Stimulated activated CD4-positive, alpha-beta T cell treated with anti-CD3 and anti-CD28 coated beads, Interleukin-12 subunit alpha, Interleukin-12 subunit beta, amount 100 ng/mL, for 4 hours (primary cell): ENCODE data around the gene CCDC160.
"Not testable (repeated sequence)": the region's sequence is repeated elsewhere in the genome, so short reads cannot be mapped to it uniquely, and the experiment has no call there.

Experiments used
- DNase-seq: peaks from one replicate; pipeline ENCODE4 v3.0.0-alpha.2; 2020

Gene CCDC160

DNA sequence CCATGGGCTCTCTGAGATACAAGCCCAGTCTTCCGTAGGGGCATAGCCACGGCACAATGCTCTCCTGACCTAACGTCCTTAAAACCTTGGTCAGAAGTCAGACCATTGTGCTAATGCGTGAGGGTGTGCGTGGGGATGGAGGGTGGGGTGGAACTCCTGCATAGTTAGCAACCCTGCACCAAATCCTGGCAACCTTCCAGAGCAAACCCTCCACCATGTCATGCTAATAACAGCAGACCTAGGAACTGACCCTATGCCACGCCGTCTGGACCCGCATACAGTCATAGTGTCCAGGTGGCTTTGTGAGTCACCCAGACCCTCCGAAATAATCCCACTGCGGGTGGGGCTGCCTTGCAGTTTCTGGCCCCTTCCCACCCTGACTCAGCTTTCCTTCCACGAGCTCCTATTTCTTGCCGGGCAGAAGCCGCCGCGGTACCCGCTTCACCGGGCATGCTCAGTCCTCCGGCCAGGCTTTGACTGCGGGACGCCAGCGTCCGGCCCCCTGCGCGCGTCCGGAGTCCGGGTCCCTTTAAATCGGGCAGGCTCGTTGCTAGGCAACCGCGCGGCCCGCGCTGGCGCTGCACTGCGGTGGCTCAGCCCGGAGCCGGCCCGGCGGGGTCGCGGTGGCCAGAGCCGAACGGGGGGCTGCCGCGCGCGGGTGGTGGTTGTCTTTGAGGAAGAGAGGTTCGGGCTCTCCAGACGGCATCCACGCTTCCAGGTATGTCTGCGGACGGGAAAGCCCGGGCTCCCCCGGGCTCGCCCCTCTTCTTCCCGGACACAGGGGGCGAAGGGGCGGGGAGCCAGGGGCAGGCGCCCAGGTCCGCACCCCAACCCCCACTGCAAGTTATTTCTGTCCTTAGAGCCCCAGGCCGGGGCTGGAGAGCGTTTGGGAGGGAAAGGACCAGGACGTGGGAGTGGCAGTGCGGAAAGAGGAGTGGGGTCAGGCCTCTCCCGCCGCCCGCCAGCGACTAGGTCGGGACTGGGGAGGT, at the start of gene CCDC160:
CCDC160 (plus strand) TSS at position 557 of the 989 bp plus-strand sequence. CDS start 7,619 bp downstream, outside the sequence.
- peak; percentile 0 for DNase-seq

DNA sequence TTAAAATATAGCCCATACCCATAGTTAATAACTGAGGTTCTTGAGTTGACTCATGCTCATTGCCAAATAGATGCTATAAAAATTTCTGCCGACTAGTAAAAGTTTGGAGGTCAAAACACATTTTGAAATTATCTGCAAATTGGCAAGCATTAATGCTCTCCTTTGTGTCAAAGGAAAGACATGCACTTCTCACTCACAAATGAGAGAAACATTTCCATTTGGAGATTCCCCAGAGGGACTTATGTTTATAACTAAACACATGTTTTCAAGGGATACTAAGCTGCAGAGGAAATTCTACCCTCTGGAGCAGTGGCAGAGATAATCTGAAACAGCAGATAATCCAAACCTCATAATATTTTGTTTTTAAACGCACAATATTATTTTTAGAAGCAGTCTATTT, 45.7 kb upstream of the CCDC160 start:
- no peak for DNase-seq

DNA sequence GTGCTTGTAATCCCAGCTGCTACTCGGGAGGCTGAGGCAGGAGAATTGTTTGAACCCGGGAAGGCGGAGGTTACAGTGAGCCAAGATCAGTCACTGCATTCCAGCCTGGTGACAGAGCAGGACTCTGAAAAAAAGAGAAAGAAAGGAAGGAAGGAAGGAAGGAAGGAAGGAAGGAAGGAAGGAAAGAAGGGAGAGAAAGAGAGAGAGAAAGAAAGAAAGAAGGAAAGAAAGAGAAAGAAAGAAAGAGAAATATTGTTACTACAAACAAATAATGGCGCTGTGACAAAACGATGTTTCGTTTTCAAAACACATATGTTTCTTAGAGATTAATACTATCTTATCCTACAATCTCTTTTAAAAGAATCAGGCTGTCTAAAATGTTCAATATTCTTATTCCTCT, 42.1 kb upstream of the CCDC160 start:
- DNase-seq, result no peak

DNA sequence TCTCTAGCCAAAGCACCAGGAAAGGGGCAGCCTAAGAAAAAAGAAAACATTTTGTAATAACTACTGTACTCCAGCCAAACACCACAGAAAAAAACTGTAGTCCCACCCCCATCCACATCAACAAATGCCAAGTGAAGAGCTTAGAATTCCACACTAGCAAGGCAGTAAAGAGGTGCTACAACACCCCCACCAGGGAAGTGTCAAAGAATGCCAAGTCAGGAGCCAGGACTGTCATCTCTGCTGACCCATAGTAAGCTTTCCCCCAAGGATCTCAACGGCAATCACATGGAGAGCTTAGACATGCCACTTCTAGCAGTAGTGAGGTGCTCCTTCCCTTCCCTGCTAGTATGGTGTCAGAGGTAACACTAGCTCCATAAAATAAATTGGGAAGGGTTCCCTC, 34.4 kb upstream of the CCDC160 start:
- no peak for DNase-seq

DNA sequence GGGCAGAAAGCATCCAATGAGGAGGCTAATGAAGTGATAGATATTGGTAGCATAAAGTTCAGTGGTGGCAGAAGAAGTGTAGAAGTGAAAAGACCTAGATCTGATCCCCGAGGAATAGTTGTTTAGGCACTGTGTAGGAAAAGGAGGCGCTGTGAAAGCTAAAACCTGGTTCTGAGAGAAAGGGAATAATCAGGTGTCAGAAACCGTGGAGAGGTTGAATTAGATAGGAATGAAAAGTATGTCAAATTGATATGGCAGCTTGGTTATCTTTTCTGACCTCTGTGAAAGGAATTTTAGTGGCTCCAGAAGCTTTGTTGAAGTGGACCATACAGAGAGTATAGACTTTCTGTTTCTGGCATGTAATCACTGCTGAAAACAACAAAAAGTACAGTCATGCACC, 30.8 kb upstream of the CCDC160 start:
- DNase-seq, result no peak

DNA sequence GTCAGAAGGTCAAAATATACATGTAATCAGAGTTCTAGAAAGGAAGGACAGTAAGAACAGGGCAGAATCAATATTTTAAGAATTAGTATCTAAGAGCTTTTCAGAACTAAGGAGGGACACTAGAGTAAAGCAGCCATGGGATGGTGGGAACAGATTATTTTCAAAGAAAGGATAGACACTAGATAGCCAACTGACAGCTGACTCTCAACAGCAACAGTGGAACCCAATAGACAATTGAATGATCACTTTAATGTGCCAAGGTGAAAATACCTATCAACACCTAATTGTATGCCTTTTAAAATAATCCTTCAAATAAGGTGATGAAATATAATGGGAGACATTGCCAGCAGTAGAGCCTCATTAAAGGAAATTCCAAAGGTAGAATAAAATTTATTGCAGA, 26.5 kb upstream of the CCDC160 start:
- no peak for DNase-seq

DNA sequence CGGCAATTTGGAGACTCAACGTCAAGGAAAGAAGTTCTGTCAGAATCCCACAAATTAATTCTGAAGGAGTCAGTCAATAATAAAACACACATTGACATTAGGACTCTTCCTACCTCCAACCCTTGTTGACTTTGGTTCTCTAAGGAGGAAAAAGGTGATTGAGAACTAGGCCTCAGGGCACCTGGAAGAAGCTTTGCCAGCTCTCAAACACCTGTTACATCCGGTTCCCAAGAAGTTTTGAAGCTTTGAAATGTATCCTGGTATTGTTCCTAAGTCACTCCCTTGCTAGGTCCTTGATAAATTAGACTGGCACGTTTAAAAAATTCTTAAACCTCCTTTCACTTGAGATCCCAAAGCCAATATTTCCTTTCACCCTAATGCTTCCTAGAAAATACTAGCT, 1.7 kb upstream of the CCDC160 start:
- no peak for DNase-seq

DNA sequence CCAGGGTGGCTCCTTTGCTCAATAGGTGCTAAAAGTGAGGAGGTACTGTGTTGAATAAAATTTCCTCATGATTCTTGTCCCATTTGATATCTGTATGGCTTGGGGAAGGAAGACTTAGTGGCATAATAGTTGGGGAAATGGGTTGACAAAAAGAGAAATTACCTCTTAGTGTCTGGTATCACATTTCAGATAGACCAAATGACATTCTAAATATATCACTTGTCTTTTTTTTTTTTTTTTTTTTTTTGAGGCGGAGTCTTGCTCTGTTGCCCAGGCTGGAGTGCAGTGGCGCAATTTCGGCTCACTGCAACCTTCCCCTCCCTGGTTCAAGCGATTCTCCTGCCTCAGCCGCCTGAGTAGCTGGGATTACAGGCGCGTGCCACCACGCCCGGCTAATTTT, 1.2 kb downstream of the CCDC160 start:
- not testable (repeated sequence) for DNase-seq

DNA sequence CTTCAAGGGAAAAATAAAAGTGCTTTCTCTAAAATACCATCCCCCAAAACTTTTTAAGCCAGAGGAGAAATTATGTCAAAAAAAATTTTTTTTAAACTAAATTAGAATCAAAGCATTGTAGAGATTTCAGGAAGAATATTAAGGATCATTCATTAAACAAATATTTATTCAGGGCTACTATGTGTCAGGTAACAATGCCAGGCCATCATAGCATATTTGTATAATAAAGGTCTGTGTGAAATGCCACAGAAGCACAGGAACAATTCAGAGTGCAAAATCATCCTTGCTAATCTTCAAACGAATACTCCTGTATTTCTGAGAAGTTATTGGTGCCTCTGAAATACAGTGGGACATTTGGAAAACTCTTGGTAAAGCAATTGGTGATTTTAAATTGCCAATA, 2.0 kb downstream of the CCDC160 start:
- DNase-seq, result no peak

DNA sequence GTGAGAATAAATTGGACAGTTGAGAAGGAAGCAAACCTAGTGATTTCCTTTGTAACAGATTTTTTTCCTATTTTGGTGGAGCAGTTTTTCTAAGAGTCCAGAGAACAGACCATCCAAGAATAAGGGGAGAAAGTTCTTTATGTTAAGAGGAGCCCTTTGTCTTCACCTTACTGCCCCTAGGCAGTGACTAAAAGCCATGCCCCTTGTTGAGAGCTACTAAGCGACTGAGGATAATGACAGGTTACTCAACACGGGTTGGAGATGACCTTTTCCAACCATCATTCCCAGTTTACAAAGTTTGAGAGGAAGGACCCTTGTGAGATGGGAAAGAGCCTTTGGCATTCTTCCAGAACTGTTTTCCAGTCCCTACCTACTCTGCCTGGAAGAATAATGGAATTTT, 3.2 kb downstream of the CCDC160 start:
- no peak for DNase-seq

DNA sequence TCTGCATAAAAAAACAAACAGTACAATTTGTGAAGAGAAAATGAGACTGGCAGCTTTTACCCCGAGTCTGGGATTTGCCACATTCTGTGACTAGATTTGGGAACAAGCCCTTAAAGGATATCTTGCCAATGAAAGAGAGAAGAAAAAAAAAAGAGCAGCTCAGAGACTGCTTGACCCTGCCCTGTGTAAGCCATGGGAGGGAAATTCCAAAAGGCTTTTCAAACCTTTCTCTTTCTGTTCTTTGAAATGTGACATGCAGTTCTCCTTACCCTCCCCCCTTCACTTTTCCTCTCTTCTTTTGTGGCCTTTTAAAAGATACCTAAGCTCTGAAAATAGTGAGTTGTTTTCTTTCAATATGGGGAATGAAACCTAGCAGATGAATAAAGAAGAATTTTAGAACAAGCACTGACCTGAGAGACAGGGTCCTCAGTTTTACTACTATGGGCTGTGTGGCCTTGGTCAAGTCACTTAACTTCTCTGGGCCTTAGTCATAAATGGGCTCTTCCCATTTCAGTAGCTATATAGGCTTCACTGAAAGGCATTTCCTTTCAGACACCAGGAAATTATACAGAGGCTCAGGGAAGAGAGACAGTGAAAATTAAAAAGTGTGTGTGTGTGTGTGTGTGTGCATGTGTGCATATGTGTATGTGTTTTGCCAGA, 5.1 kb downstream of the CCDC160 start:
- DNase-seq, result no peak

DNA sequence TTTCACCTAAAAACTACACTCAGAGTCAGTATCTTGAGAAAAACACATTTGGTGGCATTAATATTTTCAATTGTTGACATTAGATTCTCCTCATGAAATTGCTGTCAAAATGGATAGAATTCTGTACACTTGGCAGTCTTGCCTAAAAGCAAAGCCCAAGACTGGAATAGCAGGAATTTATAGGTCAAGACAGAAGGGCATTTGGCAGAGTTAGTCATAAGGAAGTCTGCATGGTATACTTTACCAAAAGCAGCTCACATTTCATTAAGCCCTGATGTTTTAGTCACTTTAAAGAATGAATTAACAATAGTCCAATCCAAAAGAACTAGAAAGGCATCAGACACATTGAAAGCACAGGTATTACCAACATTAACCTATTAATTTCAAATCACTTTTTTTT, 7.1 kb downstream of the CCDC160 start:
- no peak for DNase-seq

DNA sequence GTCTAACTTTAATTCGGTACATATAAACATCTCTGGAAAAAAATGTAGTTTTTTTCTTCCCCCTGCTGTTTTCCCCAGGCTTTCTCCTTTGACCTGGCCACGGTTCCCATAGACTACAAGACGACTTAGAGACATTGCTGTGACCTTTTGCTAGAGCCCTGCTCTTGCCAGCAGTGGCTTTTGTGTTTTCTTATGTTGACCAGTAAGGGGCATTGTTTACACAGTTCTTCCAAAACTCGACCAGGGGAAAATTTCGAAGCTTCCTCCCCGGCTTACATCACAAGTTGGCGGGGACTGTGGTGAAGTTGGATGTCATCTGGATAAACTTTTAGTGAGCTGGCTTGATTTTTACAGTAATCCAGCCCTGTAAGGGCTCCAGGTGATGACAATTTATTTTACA, 9.3 kb downstream of the CCDC160 start:
- no peak for DNase-seq

DNA sequence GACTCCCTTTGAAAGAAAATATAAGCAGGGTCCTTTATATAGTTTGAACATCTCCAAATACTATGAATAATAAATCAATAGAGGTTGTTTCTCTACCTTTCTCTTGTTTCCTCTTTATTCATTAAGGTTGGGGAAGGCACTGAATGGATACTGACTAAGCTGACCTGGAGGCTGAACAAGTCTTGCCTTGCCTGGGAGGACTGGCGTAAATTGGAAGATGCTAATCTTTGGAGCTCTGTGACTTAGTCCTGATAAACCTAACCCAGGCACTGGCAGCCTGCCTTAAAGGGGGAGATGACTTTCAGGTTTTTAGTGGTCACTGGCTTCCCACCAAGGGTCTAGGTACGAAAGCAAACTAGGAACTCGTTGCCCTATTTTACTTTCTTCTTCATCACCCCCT, 10.5 kb downstream of the CCDC160 start:
- no peak for DNase-seq

DNA sequence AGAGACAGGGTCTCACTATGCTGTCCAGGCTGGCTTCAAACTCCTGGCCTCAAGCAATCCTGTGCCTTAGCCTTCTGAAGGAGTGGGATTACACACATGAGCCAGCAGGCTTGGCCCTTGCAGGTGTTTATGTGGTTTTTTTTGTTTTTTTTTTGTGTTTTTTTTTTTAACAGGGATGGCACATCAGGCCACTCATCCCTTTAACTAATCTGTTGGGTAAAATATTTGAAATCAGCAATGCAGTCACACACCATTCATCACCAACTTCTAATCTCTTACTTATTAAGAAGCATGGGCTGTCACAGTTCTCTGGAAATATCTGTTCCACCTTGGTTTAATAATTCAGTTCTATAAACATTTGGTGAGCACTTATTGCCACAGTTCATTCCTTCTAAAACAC, 12.3 kb downstream of the CCDC160 start:
- DNase-seq, result no peak

DNA sequence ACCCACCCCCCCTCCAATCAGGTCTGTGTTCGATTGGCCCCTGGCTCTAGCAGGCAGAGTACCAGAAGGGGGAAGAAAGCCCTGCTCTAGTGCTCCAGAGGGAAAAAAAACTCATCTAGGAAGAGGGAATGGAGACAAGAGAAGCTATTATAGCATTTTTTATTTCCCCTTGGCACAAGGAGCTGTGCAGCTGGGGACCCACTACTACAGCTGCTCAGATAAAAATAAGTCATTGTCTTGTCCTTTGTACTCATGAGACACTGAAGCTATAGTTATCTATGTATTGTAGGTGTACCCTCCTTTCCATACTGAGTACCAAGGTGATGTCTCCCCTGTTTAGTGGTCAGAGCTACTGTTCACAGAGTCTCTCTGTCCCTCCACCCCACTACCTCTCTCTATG, 14.3 kb downstream of the CCDC160 start:
- no peak for DNase-seq

DNA sequence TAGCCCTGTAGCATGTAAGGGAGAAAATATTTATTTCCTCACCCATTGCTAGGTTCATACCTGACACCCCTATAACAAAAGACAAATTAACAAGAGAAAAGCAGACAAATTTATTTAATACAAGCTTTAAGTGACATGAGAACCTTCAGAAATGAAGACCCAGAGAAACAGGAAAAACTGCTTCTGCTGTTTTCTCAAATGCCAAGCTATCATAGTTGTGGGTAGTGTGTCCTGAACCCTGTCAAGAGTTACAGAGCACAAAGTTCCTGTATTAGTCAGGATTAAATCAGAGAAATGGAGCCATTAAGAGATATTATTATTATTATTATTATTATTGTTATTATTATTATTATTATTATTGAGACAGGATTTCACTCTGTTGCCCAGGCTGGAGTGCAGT, 17.5 kb downstream of the CCDC160 start:
- DNase-seq, result no peak

DNA sequence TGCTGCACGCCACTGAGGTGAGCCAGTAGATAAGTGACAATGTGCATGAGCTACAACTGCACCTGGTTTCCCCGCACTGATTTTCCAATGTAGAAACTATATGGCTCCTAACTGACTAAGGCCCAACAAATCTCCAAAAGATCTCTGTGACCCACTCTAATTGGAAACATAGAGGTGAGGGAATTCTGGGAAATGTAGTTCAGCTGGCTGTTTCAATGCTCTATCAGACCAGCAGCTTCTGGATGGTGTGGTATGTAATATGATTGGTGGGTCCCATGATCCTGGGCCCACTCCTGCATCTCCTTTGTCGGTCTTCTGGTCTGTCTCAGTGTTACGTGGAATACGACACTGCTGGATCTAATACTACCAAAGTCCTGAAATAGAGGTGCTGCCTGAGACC, 18.6 kb downstream of the CCDC160 start:
- DNase-seq, result no peak

DNA sequence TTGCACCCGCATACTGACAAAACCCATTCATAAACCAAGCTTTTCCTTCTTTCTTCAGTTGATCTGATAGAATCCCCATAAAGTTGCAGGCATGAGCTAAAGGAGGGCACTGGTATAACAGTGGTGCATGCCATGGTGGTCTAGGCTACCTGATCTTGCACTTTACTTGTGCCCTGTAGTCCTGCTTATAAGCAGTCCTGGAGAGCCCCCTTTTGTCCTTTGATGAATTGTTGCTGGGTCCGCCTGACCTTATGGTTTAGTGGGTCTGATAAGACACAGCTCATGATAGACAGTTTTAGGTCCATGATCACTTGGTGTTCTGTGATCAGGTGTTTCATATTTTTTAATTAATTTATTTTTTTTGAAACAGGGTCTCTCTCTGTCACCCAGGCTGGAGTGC, 19.7 kb downstream of the CCDC160 start:
- DNase-seq, result no peak

DNA sequence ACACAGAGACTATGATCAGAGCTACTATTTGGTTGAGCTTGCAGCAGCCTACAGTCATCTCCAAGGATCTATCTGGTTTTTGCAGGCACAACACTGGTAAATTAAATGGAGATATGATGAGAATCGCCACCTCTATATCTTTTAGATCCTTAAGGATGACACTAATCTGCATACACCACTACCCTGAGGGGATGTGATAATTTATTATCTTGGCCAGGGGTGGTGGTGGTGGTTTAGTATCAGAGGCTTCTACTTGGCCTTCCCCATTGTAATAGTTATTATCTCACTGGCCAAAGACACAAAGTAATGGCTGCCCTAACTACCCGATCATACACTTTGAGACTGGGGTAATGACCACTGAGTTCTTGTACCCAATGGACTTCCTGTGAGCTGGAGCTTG, 21.2 kb downstream of the CCDC160 start:
- DNase-seq, result no peak

DNA sequence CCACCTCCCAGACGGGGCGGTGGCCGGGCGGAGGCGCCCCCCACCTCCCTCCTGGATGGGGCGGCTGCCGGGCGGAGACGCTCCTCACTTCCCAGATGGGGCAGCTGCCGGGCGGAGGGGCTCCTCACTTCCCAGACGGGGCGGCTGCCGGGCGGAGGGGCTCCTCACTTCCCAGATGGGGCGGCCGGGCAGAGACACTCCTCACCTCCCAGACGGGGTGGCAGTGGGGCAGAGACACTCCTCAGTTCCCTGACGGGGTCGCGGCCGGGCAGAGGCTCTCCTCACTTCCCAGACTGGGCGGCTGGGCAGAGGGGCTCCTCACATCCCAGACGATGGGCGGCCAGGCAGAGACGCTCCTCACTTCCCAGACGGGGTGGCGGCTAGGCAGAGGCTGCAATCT, 49.0 kb downstream of the CCDC160 start:
- not testable (repeated sequence) for DNase-seq

DNA sequence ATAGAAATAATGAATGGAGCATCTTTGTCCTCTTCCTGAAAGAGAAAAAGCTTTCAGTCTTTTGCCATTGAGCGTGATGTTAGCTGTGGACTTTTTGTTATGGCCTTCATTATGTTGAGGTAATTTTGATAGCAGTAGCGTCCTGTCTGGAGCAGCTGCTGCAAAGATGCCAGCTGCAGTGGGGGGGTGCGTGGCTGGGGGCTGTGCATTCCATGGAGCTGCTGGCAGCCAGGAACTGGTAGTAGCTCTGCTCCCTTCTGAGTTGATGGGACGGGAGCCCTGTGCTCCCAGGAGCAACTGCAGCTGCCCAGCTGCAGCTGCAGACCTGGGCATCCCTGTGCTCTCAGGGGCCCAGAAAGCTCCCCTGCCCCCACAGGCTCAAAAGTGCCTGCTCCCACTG, 50.4 kb downstream of the CCDC160 start:
- no peak for DNase-seq

DNA sequence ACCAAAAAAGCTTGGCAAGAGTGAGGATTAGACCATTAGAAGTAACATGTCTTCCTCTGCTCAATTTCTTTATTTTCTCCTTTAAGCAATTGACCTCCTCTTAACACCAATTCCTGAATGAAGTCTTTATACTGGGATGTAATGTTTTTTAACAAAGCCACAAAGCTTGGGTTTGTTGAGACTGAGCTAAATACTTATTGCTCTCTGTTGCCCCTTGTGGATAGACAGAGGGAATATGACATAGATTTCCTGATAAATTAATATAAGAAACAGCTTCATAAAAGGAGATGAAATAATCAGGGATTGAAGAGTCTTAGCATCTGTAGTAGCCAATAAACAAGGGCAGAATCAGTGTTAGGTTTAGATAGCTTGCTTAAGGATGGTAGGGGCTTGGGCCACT, 57.6 kb downstream of the CCDC160 start:
- no peak for DNase-seq
